K562 (cell line): ENCODE results near the gene HOXB3. TPM values are rescaled to one million over a fixed set of nuclear protein-coding genes. Genes with fewer than 3 reads are reported as not detected.

Experiments
- ATAC-seq: fragments of 200-7000 bp; cut with Tn5 transposase; 3 replicates; pipeline ENCODE4 v1.9.1; 2020; ENCODE audit warnings: moderate library complexity
- BruUV-seq: library from RNA; stranded (reverse); fragments of 400-500 nt; replicated peaks from 2 replicates; lab custom pipeline; 2021; lab: Mats Ljungman, UMichigan
- CTCF ChIA-PET: fragments of 300-600 bp; formaldehyde crosslinking; extraction: SDS; loops from one replicate; lab custom pipeline; 2021; ENCODE audit warnings: low intra/inter-chr PET ratio; lab: Yijun Ruan, JAX
- POLR2A ChIA-PET: fragments of 300-600, 350-650 bp; sonication (Branson Sonifier 250); formaldehyde crosslinking; extraction: SDS; loops from one replicate; lab custom pipeline; 2021; ENCODE audit warnings: antibody characterized with exemption, inconsistent platforms; lab: Yijun Ruan, JAX
- DNase-seq, 4 experiments: peaks; one replicate each; pipeline versions ENCODE4 v3.0.0 to v3.0.0-alpha.2; 2011 to 2018; ENCODE audit warnings: low spot score in 3 of 4, mixed read lengths in 3 of 4; ENCODE audit errors: extremely low read depth in 1 of 4
- FAIRE-seq: peaks from 2 replicates; lab custom pipeline; 2011; peaks lifted over from hg19 to GRCh38; lab: Jason Lieb, UNC
- H2AFZ ChIP-seq: 2 replicates; pipeline ENCODE4 v1.6.0; 2011; ENCODE audit warnings: low read depth, low read length, control low read depth, inconsistent platforms
- H3K27ac ChIP-seq: fragments of 200-600 bp; 3 replicates; pipeline ENCODE4 v1.8.0; 2011; ENCODE audit warnings: low read depth, mild to moderate bottlenecking, control low read depth, inconsistent platforms, low read length, moderate library complexity, mixed read lengths; ENCODE audit errors: extremely low read depth
- H3K27me3 ChIP-seq, 2 experiments: fragments of 300-600 bp in 1 of 2; 2 replicates in 1 of 2; 3 replicates in 1 of 2; pipeline versions ENCODE4 v1.6.0 to v1.8.0; 2011; ENCODE audit warnings: inconsistent platforms in 2 of 2, low read length in 2 of 2, mild to moderate bottlenecking in 1 of 2, mixed read lengths in 1 of 2, moderate library complexity in 1 of 2; ENCODE audit not compliant: control insufficient read depth in 2 of 2, insufficient read depth in 2 of 2
- H3K36me3 ChIP-seq: fragments of 300-600 bp; 3 replicates; pipeline ENCODE4 v1.8.0; 2011; ENCODE audit warnings: mild to moderate bottlenecking, low read length, inconsistent platforms; ENCODE audit not compliant: control insufficient read depth, insufficient read depth
- H3K4me1 ChIP-seq, 2 experiments: fragments of 200-600 bp in 1 of 2; replicated peaks in 1 of 2; 2 replicates in 1 of 2; 3 replicates in 1 of 2; pipeline versions ENCODE4 v1.5.1 to v1.8.0; 2011; ENCODE audit warnings: inconsistent platforms in 2 of 2, low read length in 2 of 2, mild to moderate bottlenecking in 1 of 2, mixed read lengths in 1 of 2, moderate library complexity in 1 of 2; ENCODE audit not compliant: control insufficient read depth in 2 of 2, insufficient read depth in 2 of 2
- H3K4me2 ChIP-seq: 2 replicates; pipeline ENCODE4 v1.6.1; 2011; ENCODE audit warnings: low read length, control low read depth, inconsistent platforms, mixed read lengths; ENCODE audit not compliant: insufficient read depth
- H3K4me3 ChIP-seq: fragments of 200-600 bp; sonication (generic), shearing (Covaris generic); 2 replicates; pipeline ENCODE4 v1.5.1; 2016; ENCODE audit warnings: control low read depth, inconsistent platforms
- H3K79me2 ChIP-seq: fragments of 200-600 bp; 3 replicates; pipeline ENCODE4 v1.8.0; 2011; ENCODE audit warnings: low read length, inconsistent platforms; ENCODE audit not compliant: control insufficient read depth, insufficient read depth
- H3K9ac ChIP-seq, 2 experiments: 2 replicates each; pipeline versions ENCODE4 v1.6.0 to v1.6.1; 2011; ENCODE audit warnings: low read depth in 2 of 2, low read length in 2 of 2, control low read depth in 1 of 2, inconsistent platforms in 1 of 2, mild to moderate bottlenecking in 1 of 2, mixed read lengths in 1 of 2; ENCODE audit not compliant: insufficient read depth in 1 of 2
- H3K9me1 ChIP-seq: one replicate; pipeline ENCODE4 v1.6.0; 2011; ENCODE audit warnings: inconsistent platforms, mild to moderate bottlenecking, low read length, moderate library complexity; ENCODE audit not compliant: control insufficient read depth, insufficient read depth
- H3K9me3 ChIP-seq: replicated peaks from 2 replicates; pipeline ENCODE4 v1.5.1; 2011; ENCODE audit warnings: low read depth, low read length, inconsistent platforms; ENCODE audit not compliant: control insufficient read depth, insufficient read depth
- H4K20me1 ChIP-seq: replicated peaks from 2 replicates; pipeline ENCODE4 v1.6.1; 2011; ENCODE audit warnings: low read length, inconsistent platforms, mixed read lengths; ENCODE audit not compliant: control insufficient read depth, insufficient read depth
- ELK1 ChIP-seq: sonication (generic); formaldehyde crosslinking; IDR thresholded peaks from 2 replicates; pipeline ENCODE4 v1.8.1; 2022; ENCODE audit warnings: missing genetic modification reagents
- HMGN3 ChIP-seq: IDR thresholded peaks from 2 replicates; pipeline ENCODE4 v1.6.1; 2011; ENCODE audit warnings: borderline replicate concordance, low read depth, mild to moderate bottlenecking, mixed read lengths, low read length; ENCODE audit not compliant: insufficient read length; ENCODE audit errors: extremely low read depth
- POLR2AphosphoS2 ChIP-seq: IDR thresholded peaks from 2 replicates; pipeline ENCODE4 v1.6.1; 2012; ENCODE audit warnings: low read length, improper control_type of control experiment
- TBP ChIP-seq: optimal IDR thresholded peaks from 2 replicates; pipeline ENCODE3; 2011; ENCODE audit warnings: low read depth, low read length, improper control_type of control experiment
- TOE1 ChIP-seq, 2 experiments: fragments of 450-650 bp in 1 of 2; sonication (generic) in 1 of 2; formaldehyde crosslinking in 1 of 2; IDR thresholded peaks; 2 replicates each; pipeline versions ENCODE4 v1.7.1 to v1.8.0; 2016 to 2022; ENCODE audit warnings: borderline replicate concordance in 2 of 2, mild to moderate bottlenecking in 2 of 2, antibody characterized with exemption in 1 of 2, inconsistent platforms in 1 of 2, low read depth in 1 of 2, missing genetic modification reagents in 1 of 2, moderate library complexity in 1 of 2
- ZEB2 ChIP-seq: fragments of 450-650 bp; IDR thresholded peaks from 2 replicates; pipeline ENCODE4 v1.6.1; 2016
- WGBS: fragments of 100-300 bp; shearing (Covaris generic); methylation state at CpG from one replicate; pipeline ENCODE4 v1.1.6; 2016; ENCODE audit warnings: low coverage, mixed read lengths; ENCODE audit not compliant: insufficient coverage; ENCODE audit errors: missing lambda C conversion rate; 5-methylcytosine and 5-hydroxymethylcytosine counted together
- in situ Hi-C: fragments of 300-500 bp; cut with MboI; formaldehyde crosslinking; loops from 4 replicates; pipeline ENCODE4 v1.15.0; 2018; ENCODE audit warnings: inconsistent platforms, mixed read lengths
- intact Hi-C: fragments of 100-400 bp; cut with micrococcal nuclease; formaldehyde crosslinking; loops from 2 replicates; pipeline ENCODE4 v1.14.2; 2022
- polyA plus RNA-seq, 8 experiments: library from polyadenylated mRNA; depleted of rRNA in 4 of 8; stranded (reverse) in 5 of 8; unstranded in 3 of 8; fragments of >200 nt; fragmentation: Nextera tagmentation in 2 of 8; fragmentation: Illumina TruSeq in 1 of 8; extraction: Ambion mirVana in 2 of 8; extraction: Trizol in 1 of 8; gene quantifications; 2 replicates each; pipeline versions ENCODE4 v1.2.1 to v1.2.3, GENCODE V29; 2011 to 2014; ENCODE audit warnings: inconsistent platforms in 1 of 8, missing spikeins in 1 of 8
- total RNA-seq, 7 experiments: library from RNA; depleted of rRNA in 6 of 7; stranded (reverse); fragments of >200 nt in 6 of 7; fragmentation: Illumina TruSeq in 2 of 7; extraction: Trizol in 2 of 7; gene quantifications; 2 replicates each; pipeline versions ENCODE4 v1.2.1 to v1.2.3, GENCODE V29; 2011 to 2021; ENCODE audit warnings: low replicate concordance in 1 of 7

HOXB3 gene
- total and polyA plus RNA-seq, 9 of the 15 experiments (the other 6 are each of a cell fraction or from before 2014, with no cell fraction given) = 2.4 to 41.3 (median 20.2) TPM

GRCh38 chr17:48597528-48597777 is 7.4 kb upstream of the HOXB3 start:
- FAIRE-seq (no peak), ATAC-seq (no peak)
- peaks cover 39% of the 10 kb centered on the region for H3K79me2 ChIP-seq
- POLR2A ChIA-PET = no interaction called here
- WGBS = 95% methylated on average over 8 of the region's 16 CpGs
- intact Hi-C loops = no loop called here
- no TSS peak for BruUV-seq
- no peaks in the 10 kb centered on the region for H3K27me3 ChIP-seq
- no peaks in the 10 kb centered on the region; the same call in 1 of the 2 replicates for H4K20me1 ChIP-seq
- no peak overlapping the region for H3K9ac ChIP-seq
- no peak for TF ChIP-seq ELK1 (CRISPR knock-in tag)
- TF ChIP-seq HMGN3 = no peak
- no peak for TF ChIP-seq POLR2AphosphoS2
- TF ChIP-seq ZEB2 = no peak
- no peak for TF ChIP-seq TOE1 (IDR thresholded peaks at IDR 0.05; ENCODE audit: borderline replicate concordance)
- no peak for TF ChIP-seq TOE1 (CRISPR knock-in tag; IDR thresholded peaks at IDR 0.05; ENCODE audit: borderline replicate concordance, low read depth)
- no peak for TF ChIP-seq TBP
- TF ChIP-seq, all 486 proteins: peak for 0
- in situ Hi-C loops = no loop called here
- Histone ChIP-seq H3K4me2 (no peak overlapping the region), H3K36me3 (no peaks in the 10 kb centered on the region; the same call in 2 of the 3 replicates), H2AFZ (no peak overlapping the region), H3K27ac (no peak overlapping the region), H3K4me1 (peaks cover 29 to 61% of the 10 kb centered on the region in 2 experiments; a peak in 4 of 5 replicates), H3K9me1 (no peaks in the 10 kb centered on the region), H3K4me3 (no peak overlapping the region), H3K9me3 (no peaks in the 10 kb centered on the region)
- DNase-seq = no peak
- CTCF ChIA-PET = no interaction called here
